Small intestine (tissue), 7 donors: Measurements from ENCODE around the gene NUP188. TPM values are rescaled to one million over a fixed set of nuclear protein-coding genes. Genes with fewer than 3 reads are reported as not detected.

Source experiments
- DNase-seq, 2 donors: peaks; one replicate each; pipeline versions ENCODE4 v3.0.0 to v3.0.0-alpha.2; 2013
- FAIRE-seq: peaks from 2 replicates; lab custom pipeline; 2012; peaks lifted over from hg19 to GRCh38; lab: Jason Lieb, UNC
- H3K27ac ChIP-seq, 3 donors: one replicate each; pipeline ENCODE4 v1.5.1; 2013; ENCODE audit warnings: low read length in 2 of 3, mild to moderate bottlenecking in 2 of 3, control low read depth in 1 of 3, inconsistent platforms in 1 of 3, low read depth in 1 of 3, moderate library complexity in 1 of 3
- H3K27me3 ChIP-seq, 3 donors: one replicate each; pipeline ENCODE4 v1.6.1; 2013; ENCODE audit warnings: low read length in 3 of 3, inconsistent platforms in 1 of 3; ENCODE audit not compliant: control insufficient read depth in 3 of 3, insufficient read depth in 3 of 3
- H3K36me3 ChIP-seq, 3 donors: one replicate each; pipeline ENCODE4 v1.6.1; 2013; ENCODE audit warnings: low read length in 3 of 3, inconsistent platforms in 1 of 3, low read depth in 1 of 3, mild to moderate bottlenecking in 1 of 3, moderate library complexity in 1 of 3; ENCODE audit not compliant: control insufficient read depth in 3 of 3, insufficient read depth in 2 of 3
- H3K4me1 ChIP-seq, 3 donors: one replicate each; pipeline ENCODE4 v1.6.1; 2013; ENCODE audit warnings: low read length in 2 of 3, inconsistent platforms in 1 of 3, low read depth in 1 of 3, mild to moderate bottlenecking in 1 of 3, moderate library complexity in 1 of 3; ENCODE audit not compliant: control insufficient read depth in 3 of 3, insufficient read depth in 2 of 3
- H3K4me3 ChIP-seq, 3 donors: one replicate each; pipeline ENCODE4 v1.5.1; 2013; ENCODE audit warnings: low read length in 3 of 3, control low read depth in 1 of 3, inconsistent platforms in 1 of 3, low read depth in 1 of 3, mild to moderate bottlenecking in 1 of 3, moderate library complexity in 1 of 3
- H3K9me3 ChIP-seq, 2 donors: one replicate each; pipeline ENCODE4 v1.6.1; 2013; ENCODE audit warnings: low read depth in 1 of 2, low read length in 1 of 2; ENCODE audit not compliant: control insufficient read depth in 2 of 2, insufficient read depth in 1 of 2
- WGBS, 3 donors: extraction: QIAGEN DNeasy Blood & Tissue Kit; methylation state at CpG; one replicate each; pipeline ENCODE4 v1.1.7; 2013; 5-methylcytosine and 5-hydroxymethylcytosine counted together
- polyA plus RNA-seq, 4 donors: library from polyadenylated mRNA; stranded (reverse) in 3 of 4; unstranded in 1 of 4; fragments of 200-250 nt in 3 of 4; fragments of 120-200 nt in 1 of 4; gene quantifications; one replicate each; pipeline versions ENCODE4 v1.2.1 to v1.2.3, GENCODE V29; 2013
- donor health status: healthy with polysubstance abuse.
- donor health status: control.
- donor health status: control.
- donor health status: Bipolar disorder and iron deficiency.
- donor health status: healthy.

NUP188 gene
- polyA plus RNA-seq, 4 donors = 4.9 to 28.9 (median 9.9) TPM

- no peak for FAIRE-seq
- no peak for DNase-seq
- no peak overlapping the region for H3K4me3 ChIP-seq
- no peak overlapping the region for H3K27ac ChIP-seq
- 87 to 90% (median 89%) methylated on average over 5 of the region's 5 CpGs for WGBS, 3 donors
- H3K9me3 ChIP-seq = no peaks in the 10 kb centered on the region
- peaks cover 0 to 2% (median 0%) of the 10 kb centered on the region in 3 donors for H3K4me1 ChIP-seq
- H3K36me3 ChIP-seq = peaks cover under 1 to 65% (median 13%) of the 10 kb centered on the region in 3 donors
- no peaks in the 10 kb centered on the region for H3K27me3 ChIP-seq
Observed at GRCh38 chr9:129054163-129054851, 106.8 kb downstream of the NUP188 start.

Other genes with a start within 250 kb of the NUP188 start
- gene PKN3, start 245.2 kb upstream of the NUP188 start, polyA plus RNA-seq = 10 to 100 TPM in 1 of 4 donors, 1 to 10 TPM in 3; 4.1 to 12.3 (median 4.5) TPM
- gene ZDHHC12, start 223.6 kb upstream of the NUP188 start, polyA plus RNA-seq = 10 to 100 TPM; 44.6 to 99.3 (median 68.6) TPM
- 10 to 100 TPM; 24.6 to 77.2 (median 47.1) TPM for gene ZER1, start 175.8 kb upstream of the NUP188 start, polyA plus RNA-seq
- gene TBC1D13, start 160.4 kb upstream of the NUP188 start, polyA plus RNA-seq = 10 to 100 TPM; 16.2 to 38.4 (median 24.0) TPM
- gene ENDOG, start 129.2 kb upstream of the NUP188 start, polyA plus RNA-seq = 10 to 100 TPM; 12.8 to 79.6 (median 57.1) TPM
- gene SPOUT1, start 117.9 kb upstream of the NUP188 start, polyA plus RNA-seq = 10 to 100 TPM; 21.0 to 36.7 (median 24.0) TPM
- gene KYAT1, start 65.7 kb upstream of the NUP188 start, polyA plus RNA-seq = 1 to 10 TPM; 4.1 to 7.5 (median 5.2) TPM
- gene LRRC8A, start 65.6 kb upstream of the NUP188 start, polyA plus RNA-seq = 10 to 100 TPM in 2 of 4 donors, 1 to 10 TPM in 2; 4.1 to 28.4 (median 11.2) TPM
- gene PHYHD1, start 26.7 kb upstream of the NUP188 start, polyA plus RNA-seq = 10 to 100 TPM in 1 of 4 donors, 1 to 10 TPM in 3; 1.1 to 25.8 (median 4.9) TPM
- gene DOLK, start 96 bp upstream of the NUP188 start, polyA plus RNA-seq = 10 to 100 TPM in 2 of 4 donors, 1 to 10 TPM in 2; 2.9 to 15.2 (median 9.2) TPM
- 100 to 1,000 TPM in 1 of 4 donors, 10 to 100 TPM in 3; 85.2 to 112 (median 92.3) TPM for gene SH3GLB2, start 80.6 kb downstream of the NUP188 start, polyA plus RNA-seq
- 100 to 1,000 TPM in 1 of 4 donors, 10 to 100 TPM in 3; 21.3 to 127 (median 61.0) TPM for gene MIGA2, start 88.9 kb downstream of the NUP188 start, polyA plus RNA-seq
- 10 to 100 TPM; 27.4 to 34.9 (median 28.5) TPM for gene DOLPP1, start 133.4 kb downstream of the NUP188 start, polyA plus RNA-seq
- 100 to 1,000 TPM in 2 of 4 donors, 10 to 100 TPM in 2; 55.0 to 122 (median 97.7) TPM for gene CRAT, start 163.1 kb downstream of the NUP188 start, polyA plus RNA-seq
- gene PTPA, start 163.7 kb downstream of the NUP188 start, polyA plus RNA-seq = 100 to 1,000 TPM in 1 of 4 donors, 10 to 100 TPM in 3; 50.8 to 113 (median 60.8) TPM
- gene IER5L, start 230.6 kb downstream of the NUP188 start, polyA plus RNA-seq = 10 to 100 TPM in 1 of 4 donors, 1 to 10 TPM in 2, under 1 TPM in 1; 0.89 to 13.7 (median 4.6) TPM